Ishikawa (cell line): ENCODE data around the gene HDLBP.

Experiments used
- CEBPB ChIP-seq: IDR thresholded peaks from 2 replicates; pipeline ENCODE4 v1.6.1; 2012
- CREB1 ChIP-seq: IDR thresholded peaks from 2 replicates; pipeline ENCODE4 v1.6.1; 2012; ENCODE audit warnings: low read depth
- EGR1 ChIP-seq: IDR thresholded peaks from 2 replicates; pipeline ENCODE4 v1.6.1; 2012
- EP300 ChIP-seq: IDR thresholded peaks from 2 replicates; pipeline ENCODE4 v1.6.1; 2012; ENCODE audit warnings: borderline replicate concordance
- FOXM1 ChIP-seq: IDR thresholded peaks from 2 replicates; pipeline ENCODE4 v1.6.1; 2012; ENCODE audit warnings: low read depth, borderline replicate concordance
- MAX ChIP-seq: IDR thresholded peaks from 2 replicates; pipeline ENCODE4 v1.6.1; 2012
- NFIC ChIP-seq: IDR thresholded peaks from 2 replicates; pipeline ENCODE4 v1.6.1; 2012
- RAD21 ChIP-seq: IDR thresholded peaks from 2 replicates; pipeline ENCODE4 v1.6.1; 2012; ENCODE audit warnings: low read depth
- REST ChIP-seq: IDR thresholded peaks from 2 replicates; pipeline ENCODE4 v1.6.1; 2012; ENCODE audit warnings: low read depth, mild to moderate bottlenecking
- TAF1 ChIP-seq: IDR thresholded peaks from 2 replicates; pipeline ENCODE4 v1.6.1; 2012; ENCODE audit warnings: low read depth, mild to moderate bottlenecking
- TCF12 ChIP-seq: IDR thresholded peaks from 2 replicates; pipeline ENCODE4 v1.6.1; 2012; ENCODE audit warnings: low read depth
- TEAD4 ChIP-seq: IDR thresholded peaks from 2 replicates; pipeline ENCODE4 v1.6.1; 2012
- USF1 ChIP-seq: IDR thresholded peaks from 2 replicates; pipeline ENCODE4 v1.6.1; 2012
- YY1 ChIP-seq: IDR thresholded peaks from 2 replicates; pipeline ENCODE4 v1.6.1; 2012; ENCODE audit warnings: low read depth
- ZBTB7A ChIP-seq: IDR thresholded peaks from 2 replicates; pipeline ENCODE4 v1.6.1; 2012; ENCODE audit warnings: low read depth

HDLBP gene

GRCh38 chr2:241316825-241317224, 1.4 kb upstream of the HDLBP start:
- no peak for TF ChIP-seq TAF1
- TF ChIP-seq EGR1: no peak
- no peak for TF ChIP-seq YY1
- no peak for TF ChIP-seq EP300
- no peak for TF ChIP-seq ZBTB7A
- no peak for TF ChIP-seq RAD21

- TF ChIP-seq FOXM1 (no peak), MAX (peak; percentile 48; the same call in 1 of the 2 replicates), YY1 (peak; percentile 88), NFIC (0 out of 2 replicates have a peak, but pooled peaks have one; percentile 25)
These were observed 583 bp upstream of the HDLBP start, which contains the start of gene SEPTIN2 for GRCh38 chr2:241315879-241316631. Gene SEPTIN2, plus strand, starts transcription at chr2:241315925. Its CDS starts 8,308 bp downstream, at chr2:241324233.

GRCh38 chr2:241314226-241315092, 1.0 kb downstream of the HDLBP start:
- TF ChIP-seq USF1 (no peak), EGR1 (no peak), MAX (no peak; the same call in 1 of the 2 replicates), REST (no peak), ZBTB7A (no peak), TEAD4 (no peak; the same call in 1 of the 2 replicates), NFIC (no peak), RAD21 (no peak), YY1 (no peak), CREB1 (no peak), CEBPB (no peak), TAF1 (no peak), FOXM1 (no peak), EP300 (no peak)

GRCh38 chr2:241313543-241314095, 1.9 kb downstream of the HDLBP start:
- TF ChIP-seq CREB1: no peak
- no peak for TF ChIP-seq EGR1
- no peak for TF ChIP-seq CEBPB
- no peak for TF ChIP-seq YY1
- no peak for TF ChIP-seq EP300
- no peak for TF ChIP-seq FOXM1
- TF ChIP-seq TEAD4: no peak
- TF ChIP-seq MAX: no peak
- TF ChIP-seq REST: no peak
- no peak for TF ChIP-seq NFIC
- TF ChIP-seq ZBTB7A: no peak
- TF ChIP-seq USF1: no peak
- no peak for TF ChIP-seq TAF1
- TF ChIP-seq RAD21: no peak
- TF ChIP-seq TCF12: no peak

GRCh38 chr2:241312082-241312481, 3.4 kb downstream of the HDLBP start:
- TF ChIP-seq EP300 (no peak), RAD21 (no peak), REST (no peak), YY1 (no peak), TCF12 (no peak), USF1 (no peak), CEBPB (no peak), TAF1 (no peak), TEAD4 (no peak), FOXM1 (no peak)
